IPS-18a (cell line): ENCODE measurements around the gene MZT2A.
"Not testable (repeated sequence)": the region's sequence is repeated elsewhere in the genome, so short reads cannot be mapped to it uniquely, and the experiment has no call there.

Source experiments
- H3K27ac ChIP-seq: one replicate; pipeline ENCODE4 v1.5.1; 2013; ENCODE audit warnings: low read length
- H3K27me3 ChIP-seq: one replicate; pipeline ENCODE4 v1.6.1; 2013; ENCODE audit warnings: mild to moderate bottlenecking, low read length; ENCODE audit not compliant: control insufficient read depth, insufficient read depth
- H3K36me3 ChIP-seq: one replicate; pipeline ENCODE4 v1.6.1; 2013; ENCODE audit warnings: low read depth, low read length; ENCODE audit not compliant: control insufficient read depth
- H3K4me1 ChIP-seq: one replicate; pipeline ENCODE4 v1.6.1; 2013; ENCODE audit warnings: low read depth, low read length; ENCODE audit not compliant: control insufficient read depth
- H3K4me3 ChIP-seq: one replicate; pipeline ENCODE4 v1.5.1; 2013; ENCODE audit warnings: low read length
- H3K9ac ChIP-seq: one replicate; pipeline ENCODE4 v1.6.1; 2013; ENCODE audit warnings: mild to moderate bottlenecking, low read length, moderate library complexity
- H3K9me3 ChIP-seq: one replicate; pipeline ENCODE4 v1.6.1; 2013; ENCODE audit warnings: low read depth, low read length; ENCODE audit not compliant: control insufficient read depth

The MZT2A gene

GRCh38 chr2:131492015-131492417 lies at the start of gene MZT2A:
Gene MZT2A, minus strand, starts transcription at chr2:131492397. Its CDS starts 21 bp downstream, at chr2:131492376.
- not testable (repeated sequence) for H3K27me3 ChIP-seq, H3K36me3 ChIP-seq, H3K9me3 ChIP-seq, H3K4me1 ChIP-seq
- Histone ChIP-seq H3K9ac (peak within 1 kb of the TSS; percentile 94), H3K4me3 (peak within 1 kb of the TSS; percentile 91), H3K27ac (peak within 1 kb of the TSS; percentile 80)

- not testable (repeated sequence) for H3K4me3 ChIP-seq, H3K27ac ChIP-seq, H3K27me3 ChIP-seq, H3K9me3 ChIP-seq, H3K9ac ChIP-seq, H3K4me1 ChIP-seq, H3K36me3 ChIP-seq
These were observed 46.7 kb upstream of the MZT2A start for GRCh38 chr2:131538856-131539255.

DNA sequence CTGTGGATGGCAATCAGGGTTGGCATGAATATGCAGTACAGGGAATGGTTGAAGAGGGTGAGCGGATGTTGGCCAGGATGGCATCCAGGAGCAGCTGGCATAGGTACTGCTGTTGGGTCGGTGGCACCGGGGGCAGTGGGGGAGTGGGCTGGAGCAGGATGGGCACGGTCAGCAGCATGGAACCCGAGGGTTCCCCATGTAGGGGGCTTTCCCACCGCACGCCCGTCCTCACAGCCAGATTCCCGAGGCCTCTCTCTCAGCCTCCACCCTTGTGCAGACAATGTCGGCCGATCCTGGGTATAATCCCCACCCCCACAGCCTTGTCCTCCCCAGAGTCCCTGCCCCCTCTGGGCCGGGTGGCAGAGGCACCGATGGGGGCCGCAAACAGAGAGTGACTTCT lies 44.6 kb upstream of the MZT2A start:
- not testable (repeated sequence) for H3K9ac ChIP-seq, H3K36me3 ChIP-seq, H3K27ac ChIP-seq, H3K4me3 ChIP-seq, H3K27me3 ChIP-seq, H3K9me3 ChIP-seq, H3K4me1 ChIP-seq

GRCh38 chr2:131535951-131536826 lies 44.0 kb upstream of the MZT2A start:
- not testable (repeated sequence) for H3K9ac ChIP-seq, H3K36me3 ChIP-seq, H3K9me3 ChIP-seq, H3K4me3 ChIP-seq, H3K4me1 ChIP-seq, H3K27ac ChIP-seq, H3K27me3 ChIP-seq

DNA sequence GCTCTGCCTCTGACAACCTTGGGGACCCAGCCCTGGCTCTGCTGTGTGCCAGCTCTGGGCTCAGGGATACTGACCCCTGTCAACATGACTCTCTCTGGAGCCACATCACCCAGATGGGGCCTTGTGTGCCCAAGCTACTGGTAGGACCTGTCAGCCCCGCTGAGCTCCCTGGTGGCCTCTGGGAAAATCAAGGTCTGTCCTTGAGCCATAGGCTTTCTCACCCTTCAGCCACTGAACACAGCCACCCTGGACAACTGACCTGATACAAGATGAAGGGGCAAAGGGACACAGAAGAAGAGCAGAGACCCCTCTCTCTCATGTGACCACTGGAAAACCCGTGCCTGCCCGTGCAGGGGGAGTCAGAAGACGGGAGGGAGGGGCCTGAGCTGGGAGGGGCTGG lies 43.3 kb upstream of the MZT2A start:
- Histone ChIP-seq H3K9me3 (no peaks in the 10 kb centered on the region), H3K9ac (no peak overlapping the region), H3K27me3 (no peaks in the 10 kb centered on the region), H3K4me1 (no peaks in the 10 kb centered on the region), H3K4me3 (no peak overlapping the region), H3K36me3 (no peaks in the 10 kb centered on the region), H3K27ac (no peak overlapping the region)

DNA sequence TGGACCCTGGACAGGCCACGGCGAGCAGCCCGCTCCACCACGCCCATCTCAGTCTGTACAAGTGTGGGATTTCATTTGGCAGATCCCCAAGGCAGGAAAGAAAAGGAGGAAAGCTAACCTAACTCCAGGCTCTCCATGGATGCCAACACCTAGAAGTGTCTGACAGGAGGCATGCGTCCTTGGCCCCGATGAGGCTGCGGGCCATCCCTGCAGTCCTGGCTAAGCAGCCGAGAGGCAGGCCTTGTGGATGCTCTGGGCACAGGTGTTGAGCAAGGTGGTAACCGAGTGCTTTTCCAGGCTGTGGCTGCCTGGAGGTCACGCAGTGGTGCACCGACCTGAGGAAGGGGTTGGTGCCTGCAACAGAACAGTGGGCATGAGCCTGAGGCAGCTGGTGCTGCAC lies 42.8 kb upstream of the MZT2A start:
- not testable (repeated sequence) for H3K9ac ChIP-seq, H3K27ac ChIP-seq, H3K27me3 ChIP-seq, H3K4me3 ChIP-seq, H3K9me3 ChIP-seq, H3K36me3 ChIP-seq, H3K4me1 ChIP-seq

GRCh38 chr2:131534317-131534672 lies 42.1 kb upstream of the MZT2A start:
- H3K9ac ChIP-seq, H3K27ac ChIP-seq, H3K27me3 ChIP-seq: not testable (repeated sequence)

GRCh38 chr2:131533609-131534316 lies 41.6 kb upstream of the MZT2A start:
- not testable (repeated sequence) for H3K27me3 ChIP-seq, H3K9ac ChIP-seq, H3K36me3 ChIP-seq, H3K9me3 ChIP-seq, H3K4me3 ChIP-seq, H3K4me1 ChIP-seq, H3K27ac ChIP-seq

More at GRCh38 chr2:131534317-131534672, 42.1 kb upstream of the MZT2A start:
- not testable (repeated sequence) for H3K4me3 ChIP-seq, H3K36me3 ChIP-seq, H3K4me1 ChIP-seq, H3K9me3 ChIP-seq

GRCh38 chr2:131532723-131533608 lies 40.8 kb upstream of the MZT2A start:
- H3K36me3 ChIP-seq, H3K4me1 ChIP-seq, H3K9ac ChIP-seq, H3K27me3 ChIP-seq, H3K27ac ChIP-seq, H3K4me3 ChIP-seq, H3K9me3 ChIP-seq: not testable (repeated sequence)

DNA sequence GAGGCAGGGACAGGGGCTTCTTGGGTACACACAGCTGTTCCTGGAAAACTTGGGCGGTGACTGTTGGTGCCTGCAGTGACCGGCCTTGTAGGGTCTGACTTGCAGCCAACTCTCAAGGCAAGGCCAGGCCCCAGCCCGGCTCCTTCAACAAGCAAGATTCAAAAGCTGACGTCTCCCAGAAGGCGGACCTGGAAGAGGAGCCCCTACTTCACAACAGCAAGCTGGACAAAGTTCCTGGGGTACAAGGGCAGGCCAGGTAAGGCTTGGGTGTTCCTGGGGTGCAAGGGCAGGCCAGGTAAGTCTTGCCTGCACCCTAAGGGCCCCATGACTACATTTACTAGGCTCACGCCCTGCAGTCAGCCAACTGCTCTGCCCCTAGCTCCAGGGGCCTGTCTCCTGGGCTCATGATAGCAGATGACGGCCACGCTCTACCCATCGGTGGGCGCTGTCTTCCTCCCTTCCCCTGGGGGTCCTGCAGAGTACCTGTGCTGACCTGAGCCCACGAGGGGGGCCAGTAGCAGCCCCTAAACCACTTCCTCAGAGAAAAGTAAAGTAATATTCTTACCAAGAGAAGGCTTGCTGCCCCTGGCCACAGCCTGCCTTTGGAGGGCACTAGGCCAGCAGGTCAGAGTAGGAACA lies 39.5 kb upstream of the MZT2A start:
- H3K4me3 ChIP-seq, H3K9ac ChIP-seq, H3K9me3 ChIP-seq, H3K36me3 ChIP-seq, H3K4me1 ChIP-seq, H3K27ac ChIP-seq, H3K27me3 ChIP-seq: not testable (repeated sequence)

DNA sequence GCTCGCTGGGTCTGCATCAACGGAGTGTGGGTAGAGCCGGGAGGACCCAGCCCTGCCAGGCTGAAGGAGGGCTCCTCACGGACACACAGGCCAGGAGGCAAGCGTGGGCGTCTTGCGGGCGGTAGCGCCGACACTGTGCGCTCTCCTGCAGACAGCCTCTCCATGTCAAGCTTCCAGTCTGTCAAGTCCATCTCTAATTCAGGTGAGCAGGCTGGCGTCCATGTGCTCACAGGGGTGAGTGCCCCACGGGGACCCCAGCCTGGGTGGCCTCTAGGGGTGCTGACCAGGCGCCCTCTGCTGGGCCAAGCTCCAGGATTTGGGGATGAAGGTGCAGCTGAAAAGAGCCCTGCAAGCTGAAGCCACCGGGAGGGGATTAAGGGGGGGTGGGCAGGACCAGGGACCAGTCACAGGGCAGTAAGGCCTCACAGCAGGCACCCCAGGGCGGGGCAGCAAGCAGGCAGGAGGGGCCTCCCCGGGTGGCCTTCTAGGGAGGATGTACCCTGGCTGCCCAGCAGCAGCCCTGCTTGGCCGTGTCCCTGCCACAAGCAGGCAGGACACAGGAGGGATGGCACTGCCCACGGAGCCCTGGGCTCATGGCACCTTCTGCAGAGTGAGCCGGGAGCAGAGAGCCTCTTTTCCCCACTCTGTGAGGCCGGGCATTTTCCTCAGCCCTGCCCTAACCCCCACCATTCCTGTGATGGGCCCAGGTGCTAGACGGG lies 38.6 kb upstream of the MZT2A start:
- not testable (repeated sequence) for H3K4me3 ChIP-seq, H3K9me3 ChIP-seq, H3K27ac ChIP-seq, H3K27me3 ChIP-seq, H3K4me1 ChIP-seq, H3K36me3 ChIP-seq, H3K9ac ChIP-seq
